ENCODE results near the gene C1QTNF5. TPM values are rescaled to one million over a fixed set of nuclear protein-coding genes. Genes with fewer than 3 reads are reported as not detected.

Gene C1QTNF5
- polyA plus RNA-seq, 2 of the 4 experiments (the other 2 are of a cell fraction) = not detected

DNA sequence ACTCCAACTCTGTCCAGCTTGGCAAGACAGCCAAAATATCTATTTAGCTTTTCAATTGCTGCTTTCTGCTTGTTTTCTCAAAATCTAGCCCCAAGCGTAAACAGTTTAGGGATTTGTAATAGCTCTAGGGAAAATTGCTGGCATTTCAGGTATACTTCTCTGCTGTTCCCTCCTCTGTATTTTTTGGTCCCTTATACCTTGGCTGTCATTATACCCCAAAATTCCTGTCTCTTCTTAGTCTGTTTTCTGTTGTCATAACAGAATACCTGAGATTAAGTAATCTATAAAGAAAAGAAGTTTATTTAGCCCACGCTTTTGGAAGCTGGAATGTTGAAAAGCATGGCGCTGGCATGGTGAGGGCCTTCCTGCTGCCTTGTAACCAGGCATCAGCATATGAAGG, 47.2 kb downstream of the C1QTNF5 start (continued):
- TF ChIP-seq ESRRA (IDR thresholded peaks at IDR 0.05; ENCODE audit: borderline replicate concordance, low read length) (no peak), HES2 (IDR thresholded peaks at IDR 0.05) (no peak), POLR2A (IDR thresholded peaks at IDR 0.05; ENCODE audit: low read length) (no peak), TFCP2L1 (CRISPR knock-in tag; IDR thresholded peaks at IDR 0.05) (no peak), MAZ (IDR thresholded peaks at IDR 0.05; ENCODE audit: borderline replicate concordance, low read depth, low read length) (no peak), JUNB (IDR thresholded peaks at IDR 0.05) (no peak)
- TF ChIP-seq, protein P1, sequence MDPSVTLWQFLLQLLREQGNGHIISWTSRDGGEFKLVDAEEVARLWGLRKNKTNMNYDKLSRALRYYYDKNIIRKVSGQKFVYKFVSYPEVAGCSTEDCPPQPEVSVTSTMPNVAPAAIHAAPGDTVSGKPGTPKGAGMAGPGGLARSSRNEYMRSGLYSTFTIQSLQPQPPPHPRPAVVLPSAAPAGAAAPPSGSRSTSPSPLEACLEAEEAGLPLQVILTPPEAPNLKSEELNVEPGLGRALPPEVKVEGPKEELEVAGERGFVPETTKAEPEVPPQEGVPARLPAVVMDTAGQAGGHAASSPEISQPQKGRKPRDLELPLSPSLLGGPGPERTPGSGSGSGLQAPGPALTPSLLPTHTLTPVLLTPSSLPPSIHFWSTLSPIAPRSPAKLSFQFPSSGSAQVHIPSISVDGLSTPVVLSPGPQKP (IDR thresholded peaks at IDR 0.05; ENCODE audit: low read depth, low read length) = no peak

DNA sequence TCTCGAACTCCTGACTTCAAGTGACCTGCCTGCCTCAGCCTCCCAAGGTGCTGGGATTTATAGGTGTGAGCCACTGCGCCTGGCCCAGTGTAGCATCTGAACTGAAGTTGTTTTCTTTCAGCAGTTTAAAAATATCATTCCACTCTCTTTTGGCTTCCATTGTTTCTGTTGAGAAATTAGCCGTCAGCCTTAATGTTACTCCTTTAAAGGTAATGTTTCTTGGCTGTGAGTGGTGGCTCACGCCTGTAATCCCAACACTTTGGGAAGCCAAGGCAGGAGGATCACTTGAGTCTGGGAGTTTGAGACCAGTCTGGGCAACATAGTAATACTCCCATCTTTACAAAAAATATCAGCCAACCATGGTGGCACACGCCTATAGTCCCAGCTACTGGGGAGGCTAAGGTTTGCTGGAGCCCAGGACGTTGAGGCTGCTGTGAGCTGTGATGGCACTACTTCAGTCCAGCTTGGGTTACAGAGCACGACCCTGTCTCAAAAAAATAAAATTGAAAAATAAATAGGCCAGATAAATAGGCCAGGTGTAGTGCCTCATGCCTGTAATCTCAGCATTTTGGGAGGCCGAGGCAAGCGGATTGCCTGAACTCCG, 49.7 kb downstream of the C1QTNF5 start:
- H3K27ac ChIP-seq = no peak overlapping the region
- peaks cover 14% of the 10 kb centered on the region for H3K9me3 ChIP-seq
- FAIRE-seq = no peak
- WGBS (ENCODE audit: missing lambda C conversion rate) = 89% methylated on average over 9 of the region's 10 CpGs
- DNase-seq (ENCODE audit: low read depth in 1 of 2, low spot score in 1 of 2) = no peak
- ChIA-PET POLR2A (no interaction called here), CTCF (interaction anchor here (1.2 to 2.8 kb wide), 5 partner anchors 7 to 31 kb away, joined by 4 to 15 read pairs (median 8); no protein-coding TSS in a partner anchor)
- no peak overlapping the region for H3K4me2 ChIP-seq
- no peak for ATAC-seq
- no peak overlapping the region for H3K4me3 ChIP-seq
- TF ChIP-seq EP300 (IDR thresholded peaks at IDR 0.05) (no peak), RARB (CRISPR knock-in tag; IDR thresholded peaks at IDR 0.05) (no peak), CEBPB (IDR thresholded peaks at IDR 0.05) (no peak), HOXB13 (CRISPR knock-in tag; IDR thresholded peaks at IDR 0.05; ENCODE audit: low read depth) (no peak), MAZ (IDR thresholded peaks at IDR 0.05; ENCODE audit: borderline replicate concordance, low read depth, low read length) (no peak), FOSL2 (IDR thresholded peaks at IDR 0.05) (no peak), FOSL2 (CRISPR knock-in tag; IDR thresholded peaks at IDR 0.05) (no peak), POLR2AphosphoS2 (conservative IDR thresholded peaks at IDR 0.05; ENCODE audit: low read length) (no peak), TP53 (CRISPR knock-in tag; IDR thresholded peaks at IDR 0.05) (no peak), RNF2 (IDR thresholded peaks at IDR 0.05; ENCODE audit: borderline replicate concordance, low read depth) (no peak)
- no peaks in the 10 kb centered on the region for H3K4me1 ChIP-seq

Small RNA genes within 50 kb of the gene (small RNA-seq; reads per million reads assigned to genes)
- gene RF01225 (0 reads per million in 6 experiments), gene RNU6-262P (0 reads per million in 6 experiments)

Other genes with a start within 250 kb of the C1QTNF5 start
- 81.4 and 86.9 TPM in 2 replicates for gene DPAGT1, start 239.0 kb downstream of the C1QTNF5 start, polyA plus RNA-seq (2011; rRNA removed)
- gene DPAGT1, start 239.0 kb downstream of the C1QTNF5 start, polyA plus RNA-seq (2017; fragmentation: RNase III; extraction: RNeasy Plus Mini Kit Qiagen cat#74134 plus additional on column Dnase treatment) = 42.1 to 47.6 TPM (median 43.7 TPM) in 3 replicates
- 2.4 and 3.5 TPM in 2 replicates for gene C2CD2L, start 233.5 kb downstream of the C1QTNF5 start, polyA plus RNA-seq (2011; rRNA removed)
- 4.1 to 4.8 TPM (median 4.2 TPM) in 3 replicates for gene C2CD2L, start 233.5 kb downstream of the C1QTNF5 start, polyA plus RNA-seq (2017; fragmentation: RNase III; extraction: RNeasy Plus Mini Kit Qiagen cat#74134 plus additional on column Dnase treatment)
- gene HINFP, start 219.3 kb downstream of the C1QTNF5 start, polyA plus RNA-seq (2011; rRNA removed) = 13.0 and 16.3 TPM in 2 replicates
- gene HINFP, start 219.3 kb downstream of the C1QTNF5 start, polyA plus RNA-seq (2017; fragmentation: RNase III; extraction: RNeasy Plus Mini Kit Qiagen cat#74134 plus additional on column Dnase treatment) = 10.0 to 11.7 TPM (median 10.3 TPM) in 3 replicates
- gene ABCG4, start 191.8 kb downstream of the C1QTNF5 start, polyA plus RNA-seq (2011; rRNA removed) = 0.10 and 0.25 TPM in 2 replicates
- gene ABCG4, start 191.8 kb downstream of the C1QTNF5 start, polyA plus RNA-seq (2017; fragmentation: RNase III; extraction: RNeasy Plus Mini Kit Qiagen cat#74134 plus additional on column Dnase treatment) = 0.33 to 0.44 TPM (median 0.35 TPM) in 3 replicates
- 8.4 and 10.4 TPM in 2 replicates for gene NLRX1, start 172.2 kb downstream of the C1QTNF5 start, polyA plus RNA-seq (2011; rRNA removed)
- 7.4 to 9.2 TPM (median 8.5 TPM) in 3 replicates for gene NLRX1, start 172.2 kb downstream of the C1QTNF5 start, polyA plus RNA-seq (2017; fragmentation: RNase III; extraction: RNeasy Plus Mini Kit Qiagen cat#74134 plus additional on column Dnase treatment)
- gene NHERF4, start 155.4 kb downstream of the C1QTNF5 start, polyA plus RNA-seq (2011; rRNA removed) = 0.80 and 1.5 TPM in 2 replicates
- 0.42 to 0.78 TPM (median 0.62 TPM) in 3 replicates for gene NHERF4, start 155.4 kb downstream of the C1QTNF5 start, polyA plus RNA-seq (2017; fragmentation: RNase III; extraction: RNeasy Plus Mini Kit Qiagen cat#74134 plus additional on column Dnase treatment)
- 14.1 and 14.9 TPM in 2 replicates for gene CBL, start 134.5 kb downstream of the C1QTNF5 start, polyA plus RNA-seq (2011; rRNA removed)
- gene CBL, start 134.5 kb downstream of the C1QTNF5 start, polyA plus RNA-seq (2017; fragmentation: RNase III; extraction: RNeasy Plus Mini Kit Qiagen cat#74134 plus additional on column Dnase treatment) = 5.9 to 6.3 TPM (median 6.0 TPM) in 3 replicates
- 5.4 and 5.5 TPM in 2 replicates for gene MCAM, start 23.8 kb downstream of the C1QTNF5 start, polyA plus RNA-seq (2011; rRNA removed)
- 14.9 to 18.1 TPM (median 15.9 TPM) in 3 replicates for gene MCAM, start 23.8 kb downstream of the C1QTNF5 start, polyA plus RNA-seq (2017; fragmentation: RNase III; extraction: RNeasy Plus Mini Kit Qiagen cat#74134 plus additional on column Dnase treatment)
- gene RNF26, start 6.4 kb downstream of the C1QTNF5 start, polyA plus RNA-seq (2011; rRNA removed) = 23.5 and 28.4 TPM in 2 replicates
- gene RNF26, start 6.4 kb downstream of the C1QTNF5 start, polyA plus RNA-seq (2017; fragmentation: RNase III; extraction: RNeasy Plus Mini Kit Qiagen cat#74134 plus additional on column Dnase treatment) = 23.3 to 26.5 TPM (median 25.4 TPM) in 3 replicates
- gene MFRP, start 5.8 kb upstream of the C1QTNF5 start, polyA plus RNA-seq (2011; rRNA removed) = not detected in 2 replicates
- gene MFRP, start 5.8 kb upstream of the C1QTNF5 start, polyA plus RNA-seq (2017; fragmentation: RNase III; extraction: RNeasy Plus Mini Kit Qiagen cat#74134 plus additional on column Dnase treatment) = not detected in 3 replicates
- 0.30 and 0.37 TPM in 2 replicates for gene USP2, start 40.8 kb upstream of the C1QTNF5 start, polyA plus RNA-seq (2011; rRNA removed)
- 0.48 to 0.83 TPM (median 0.73 TPM) in 3 replicates for gene USP2, start 40.8 kb upstream of the C1QTNF5 start, polyA plus RNA-seq (2017; fragmentation: RNase III; extraction: RNeasy Plus Mini Kit Qiagen cat#74134 plus additional on column Dnase treatment)
- 7.1 and 8.5 TPM in 2 replicates for gene THY1, start 82.3 kb upstream of the C1QTNF5 start, polyA plus RNA-seq (2011; rRNA removed)
- gene THY1, start 82.3 kb upstream of the C1QTNF5 start, polyA plus RNA-seq (2017; fragmentation: RNase III; extraction: RNeasy Plus Mini Kit Qiagen cat#74134 plus additional on column Dnase treatment) = 16.5 to 29.4 TPM (median 19.9 TPM) in 3 replicates